Esophagus squamous epithelium (tissue), 4 donors: Measurements from ENCODE around the gene CATSPER3.

Experiments
- CTCF ChIP-seq, 6 experiments: fragments of 450-650 bp in 4 of 6; fragments of 200-600 bp in 2 of 6; sonication (generic) in 2 of 6; IDR thresholded peaks; one replicate each; pipeline ENCODE4 v1.5.1; 2016 to 2019; ENCODE audit warnings: antibody characterized with exemption in 6 of 6, mild to moderate bottlenecking in 4 of 6, moderate library complexity in 4 of 6
- POLR2A ChIP-seq, 4 donors: fragments of 450-650 bp; IDR thresholded peaks; one replicate each; pipeline ENCODE4 v1.6.1; 2017; ENCODE audit warnings: antibody characterized with exemption in 4 of 4, mild to moderate bottlenecking in 4 of 4, moderate library complexity in 3 of 4

GRCh38 chr5:135010502-135011354 is 43.0 kb downstream of the CATSPER3 start:
- no peak for TF ChIP-seq CTCF (IDR thresholded peaks at IDR 0.05)
- TF ChIP-seq POLR2A (IDR thresholded peaks at IDR 0.05) = no peak
